NCI-H1105 (cell line): ENCODE results near the gene CD93.

Experiments used
- DNase-seq: peaks from one replicate; lab custom pipeline; 2025; lab: John Stamatoyannopoulos, UW

The CD93 gene

GRCh38 chr20:23099791-23100719 is 13.9 kb upstream of the CD93 start:
- DNase-seq, result no peak

GRCh38 chr20:23097636-23098580 is 11.8 kb upstream of the CD93 start:
- DNase-seq, result no peak

- DNase-seq, result no peak
These were observed 10.9 kb upstream of the CD93 start for GRCh38 chr20:23096986-23097520.

- DNase-seq, result no peak
These were observed 10.0 kb upstream of the CD93 start for GRCh38 chr20:23096097-23096496.

GRCh38 chr20:23095499-23095898 is 9.4 kb upstream of the CD93 start:
- no peak for DNase-seq

- no peak for DNase-seq
These were observed 8.8 kb upstream of the CD93 start for GRCh38 chr20:23094927-23095326.

GRCh38 chr20:23094213-23094896 is 8.2 kb upstream of the CD93 start:
- DNase-seq, result no peak

- no peak for DNase-seq
These were observed 7.5 kb upstream of the CD93 start for GRCh38 chr20:23093613-23094012.

- no peak for DNase-seq
These were observed 6.9 kb upstream of the CD93 start for GRCh38 chr20:23092861-23093495.

- peak; percentile 3 for DNase-seq
These were observed 6.2 kb upstream of the CD93 start for GRCh38 chr20:23092384-23092756.

GRCh38 chr20:23091721-23092383 is 5.7 kb upstream of the CD93 start:
- no peak for DNase-seq

GRCh38 chr20:23090878-23091277 is 4.8 kb upstream of the CD93 start:
- no peak for DNase-seq

GRCh38 chr20:23090147-23090546 is 4.0 kb upstream of the CD93 start:
- DNase-seq, result no peak

GRCh38 chr20:23088866-23089265 is 2.7 kb upstream of the CD93 start:
- no peak for DNase-seq

- no peak for DNase-seq
These were observed 1.6 kb upstream of the CD93 start for GRCh38 chr20:23087587-23088251.

GRCh38 chr20:23086931-23087411 is 847 bp upstream of the CD93 start:
- no peak for DNase-seq

- DNase-seq, result no peak
These were observed 578 bp downstream of the CD93 start for GRCh38 chr20:23085436-23086055.

- DNase-seq, result no peak
These were observed 1.2 kb downstream of the CD93 start for GRCh38 chr20:23084845-23085365.

- DNase-seq, result no peak
These were observed 1.8 kb downstream of the CD93 start for GRCh38 chr20:23084282-23084844.
